ENCODE measurements around the gene SLC22A3.
"Not testable (repeated sequence)": the region's sequence is repeated elsewhere in the genome, so short reads cannot be mapped to it uniquely, and the experiment has no call there.

Gene SLC22A3

DNA sequence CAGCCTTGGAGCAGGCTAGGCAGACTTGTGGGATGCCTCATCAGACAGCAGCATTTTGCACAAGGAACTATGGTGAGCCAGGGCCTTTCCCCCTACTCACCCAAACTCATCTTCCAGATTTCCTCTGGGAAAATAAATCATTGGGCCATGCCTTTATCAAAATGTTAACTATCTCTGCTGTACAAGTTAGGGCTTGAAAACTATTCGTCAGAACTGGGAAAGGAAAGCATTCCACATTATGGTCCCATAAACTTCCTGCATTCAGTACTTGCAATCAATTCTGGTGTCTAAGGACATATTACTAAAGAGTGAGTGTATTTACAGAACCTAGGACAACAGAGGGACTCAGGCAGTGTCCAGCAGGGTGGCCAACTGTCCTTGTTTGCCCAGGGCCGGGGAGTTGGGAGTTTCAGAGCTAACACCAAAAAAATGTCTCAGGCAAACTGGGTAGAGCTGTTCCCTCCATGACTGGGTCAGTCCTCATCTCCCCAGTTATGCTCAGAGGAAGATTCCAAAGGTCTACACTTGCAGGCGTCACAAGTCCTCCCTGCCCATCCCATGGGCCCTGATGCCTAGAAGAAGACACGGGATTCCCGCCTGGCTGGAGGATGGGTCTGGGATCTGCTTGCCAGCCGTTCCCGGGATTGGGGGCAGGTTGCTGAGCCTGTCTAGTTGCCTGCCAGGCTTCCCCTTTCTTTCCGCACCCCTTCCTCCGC is 72.2 kb downstream of the SLC22A3 start:
- no peak for DNase-seq

- DNase-seq: no peak
These were observed 72.9 kb downstream of the SLC22A3 start for GRCh38 chr6:160420969-160421556.

DNA sequence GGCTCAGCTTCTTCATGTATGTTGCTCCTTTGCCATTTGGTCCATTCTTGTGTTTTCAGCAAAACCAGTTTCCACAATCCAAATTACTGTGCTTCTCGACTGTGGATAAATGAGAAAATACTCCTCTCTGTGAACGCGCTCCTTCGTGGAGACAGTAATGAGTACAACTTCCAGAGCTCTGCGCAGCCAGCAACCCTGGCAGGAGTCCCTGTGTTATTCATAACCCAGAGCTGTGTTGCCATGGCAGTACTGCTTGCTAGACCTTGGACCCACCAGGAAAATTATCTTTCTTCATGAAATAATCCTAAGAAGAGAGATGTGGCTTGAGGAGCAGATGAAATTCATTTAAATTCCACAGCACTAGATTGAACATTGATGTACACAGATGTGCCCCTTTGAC is 73.7 kb downstream of the SLC22A3 start:
- DNase-seq: no peak

GRCh38 chr6:160424256-160424655 is 76.1 kb downstream of the SLC22A3 start:
- DNase-seq: no peak

- DNase-seq: no peak
These were observed 78.0 kb downstream of the SLC22A3 start for GRCh38 chr6:160426136-160426535.

DNA sequence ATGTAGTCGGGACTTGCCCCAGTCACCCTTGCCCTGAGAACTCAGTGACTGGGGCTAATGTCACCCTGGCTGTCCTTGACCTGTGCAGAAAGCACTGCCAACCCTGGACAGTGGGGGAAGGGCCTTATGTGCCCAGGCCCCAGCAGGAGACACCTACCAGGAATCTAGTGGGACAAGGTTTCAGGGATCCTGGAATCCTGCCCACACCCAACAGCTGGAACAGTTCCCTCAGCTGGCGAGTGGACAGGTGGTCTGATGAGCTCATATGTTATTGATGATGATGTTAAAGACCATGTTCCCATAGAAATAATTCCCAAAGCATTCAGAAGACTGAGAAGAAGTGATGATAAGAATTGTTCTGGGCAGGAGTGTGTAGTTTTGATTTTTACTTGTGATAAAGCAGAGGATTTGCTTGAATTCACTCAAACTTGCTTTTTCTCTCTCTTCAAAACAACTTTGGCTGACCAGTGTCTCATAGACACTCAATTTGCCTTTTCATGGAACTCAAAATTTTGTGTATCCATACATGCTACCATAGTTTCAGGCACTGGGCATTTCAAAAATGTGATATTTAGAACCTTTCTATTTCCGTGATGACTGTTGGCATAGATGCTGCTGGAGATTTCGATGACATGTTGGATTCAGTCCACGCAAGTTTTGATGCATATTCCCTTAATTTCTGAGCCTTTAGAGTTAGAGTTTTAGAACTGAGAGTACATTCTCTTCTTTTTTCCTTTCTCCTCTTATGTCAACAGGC is 79.3 kb downstream of the SLC22A3 start:
- peak; percentile 23 for DNase-seq

DNA sequence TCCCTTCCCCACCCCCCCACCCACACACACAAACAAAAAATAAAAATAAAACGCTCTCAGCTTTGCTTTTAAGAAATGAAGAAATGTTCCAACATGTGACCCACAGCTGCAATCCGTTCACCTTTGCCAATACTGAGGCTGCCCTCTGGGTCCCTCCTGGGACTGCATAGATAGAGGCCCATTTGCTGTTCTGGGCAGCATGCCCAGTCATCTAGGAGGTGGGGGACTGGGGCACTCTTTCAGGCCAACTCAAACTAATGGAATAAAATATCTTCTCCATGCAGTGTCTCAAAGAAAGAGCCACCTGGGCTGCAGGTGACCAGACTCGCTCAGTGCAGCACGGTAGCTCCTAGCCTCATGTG is 79.9 kb downstream of the SLC22A3 start:
- no peak for DNase-seq

DNA sequence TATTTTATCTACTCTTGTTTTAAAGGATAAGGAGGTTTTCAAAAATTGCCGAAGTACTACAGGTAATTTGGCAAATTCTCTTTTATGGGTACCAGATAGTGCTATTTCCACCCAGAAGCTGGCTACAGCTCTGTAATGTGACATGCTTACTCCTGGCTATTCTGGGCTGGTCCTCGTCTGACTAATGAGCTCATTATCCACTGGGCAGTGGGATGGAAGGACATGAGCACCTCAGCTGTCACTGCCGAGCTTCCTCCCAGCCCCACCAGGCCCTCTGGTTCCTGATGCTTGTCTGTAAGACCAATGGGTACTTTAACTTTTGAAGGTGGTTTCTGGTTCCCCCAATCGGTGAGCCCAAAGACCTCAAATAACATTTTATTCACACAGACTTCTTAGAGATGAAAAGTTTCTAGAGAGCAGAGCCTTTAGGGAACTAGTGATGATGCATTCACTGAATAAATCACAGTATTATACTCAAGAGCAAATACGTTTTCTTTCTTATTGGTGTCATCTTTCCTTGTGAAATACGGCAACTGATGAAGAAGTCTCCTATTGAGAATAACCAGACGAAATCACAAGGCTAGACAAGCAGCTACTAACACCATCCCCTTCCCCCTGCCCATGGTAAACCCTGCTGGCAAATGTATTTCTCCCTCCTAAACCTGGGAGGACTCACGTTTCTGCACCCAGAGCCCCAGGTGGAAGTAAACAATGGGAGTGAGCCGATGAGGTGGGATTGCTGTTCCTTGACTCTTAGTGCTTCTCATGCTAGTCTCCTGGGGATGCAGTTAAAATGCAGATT is 80.8 kb downstream of the SLC22A3 start:
- DNase-seq: no peak

- no peak for DNase-seq
These were observed 81.4 kb downstream of the SLC22A3 start for GRCh38 chr6:160429620-160429895.

DNA sequence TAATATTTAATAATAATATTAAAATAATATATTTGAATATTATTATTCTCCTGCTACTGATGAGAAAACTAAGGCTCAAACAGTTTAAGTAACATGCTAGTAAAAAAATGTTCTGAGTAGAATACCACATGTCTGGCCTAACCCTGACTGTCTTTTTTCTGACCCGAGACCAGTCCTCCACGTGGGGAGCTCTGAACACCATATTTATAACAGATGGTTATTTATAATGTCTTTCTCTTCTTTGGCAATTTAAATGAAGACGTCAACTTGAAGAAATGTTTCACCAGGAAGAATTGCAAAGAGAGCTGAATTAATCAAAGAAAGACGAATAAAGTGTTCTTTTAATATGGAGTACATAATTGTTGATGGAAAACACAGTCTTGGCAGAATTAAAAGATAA is 82.0 kb downstream of the SLC22A3 start:
- no peak for DNase-seq

DNA sequence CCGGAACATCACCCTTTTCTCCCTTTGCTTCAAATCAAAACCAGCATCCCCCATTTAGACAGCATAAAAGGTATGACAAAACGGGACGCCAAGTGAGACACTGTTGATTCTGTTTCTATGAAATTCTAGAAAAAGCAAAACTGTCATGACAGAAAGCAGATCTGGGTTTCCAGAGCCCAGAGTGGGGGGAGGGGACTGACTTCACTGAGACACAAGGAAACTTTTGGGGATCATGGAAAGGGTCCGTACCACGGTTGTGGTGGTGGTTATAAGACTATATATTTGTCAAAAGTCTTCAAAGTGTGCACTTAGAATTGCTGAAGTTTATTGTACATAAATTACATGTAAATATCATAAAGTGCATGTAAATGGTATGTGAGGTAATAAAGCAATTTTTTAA is 82.6 kb downstream of the SLC22A3 start:
- no peak for DNase-seq

GRCh38 chr6:160431226-160431625 is 83.0 kb downstream of the SLC22A3 start:
- DNase-seq: no peak

- DNase-seq: no peak
These were observed 83.7 kb downstream of the SLC22A3 start for GRCh38 chr6:160431791-160432404.

GRCh38 chr6:160435935-160436334 is 87.8 kb downstream of the SLC22A3 start:
- no peak for DNase-seq

DNA sequence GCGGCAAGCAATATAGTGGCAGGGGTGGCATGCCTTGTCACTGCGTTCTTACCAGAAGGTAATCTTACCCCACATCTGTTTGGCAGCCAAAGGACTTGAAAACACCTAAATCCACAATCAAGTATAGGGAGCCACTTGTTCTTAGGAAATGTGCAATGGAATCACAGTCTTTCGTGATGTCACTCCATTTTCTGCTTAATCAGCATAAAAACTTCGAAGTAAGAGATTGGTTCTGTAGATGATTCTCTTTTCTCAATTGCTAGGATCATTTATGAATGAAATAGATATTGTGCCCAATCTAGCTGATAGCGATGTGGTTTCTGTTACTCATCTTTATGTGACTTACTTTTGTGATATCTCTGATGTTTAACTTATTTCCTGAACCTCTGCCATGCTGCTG is 89.0 kb downstream of the SLC22A3 start:
- no peak for DNase-seq

DNA sequence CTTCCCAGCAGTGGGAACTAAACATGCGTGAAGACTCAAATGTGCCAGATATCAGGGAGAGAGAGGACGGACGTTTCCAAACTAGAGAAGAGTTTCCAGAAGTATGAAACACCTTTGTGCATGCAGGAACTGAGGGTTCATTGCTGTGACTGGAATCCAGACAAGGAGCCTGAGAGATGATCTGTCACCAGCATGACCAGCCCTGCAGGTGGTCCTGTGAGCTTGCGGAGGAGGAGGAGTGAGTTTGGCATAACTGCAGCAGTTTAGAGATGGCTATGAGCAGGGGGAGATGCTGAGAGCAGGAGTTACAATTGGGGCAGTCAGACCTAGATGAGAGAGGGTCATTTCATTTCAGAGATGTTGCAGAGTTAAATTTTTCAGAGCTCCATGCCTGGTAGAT is 89.6 kb downstream of the SLC22A3 start:
- no peak for DNase-seq

- no peak for DNase-seq
These were observed 90.3 kb downstream of the SLC22A3 start for GRCh38 chr6:160438481-160438880.

DNA sequence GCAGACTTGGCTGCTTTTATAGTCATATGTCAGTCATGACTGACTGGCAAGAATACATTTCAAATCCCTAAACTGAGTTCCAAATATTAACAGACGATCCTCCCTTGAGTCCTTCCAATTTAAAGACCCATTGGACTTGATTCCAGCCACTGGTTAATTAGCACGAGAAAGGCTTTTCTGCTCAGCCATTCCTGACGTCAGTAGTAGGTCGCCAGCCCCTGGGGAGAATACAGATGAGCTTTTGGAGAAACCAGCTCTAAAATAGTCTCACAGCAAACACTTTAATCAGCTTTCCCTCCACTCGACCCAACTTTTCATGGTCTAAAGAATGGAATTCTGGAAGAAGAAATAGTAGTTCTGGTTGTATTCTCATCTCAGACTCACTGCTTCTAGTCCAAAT is 91.6 kb downstream of the SLC22A3 start:
- DNase-seq: no peak

GRCh38 chr6:160442151-160442550 is 94.0 kb downstream of the SLC22A3 start:
- no peak for DNase-seq

- DNase-seq: no peak
These were observed 97.0 kb downstream of the SLC22A3 start for GRCh38 chr6:160445130-160445529.

DNA sequence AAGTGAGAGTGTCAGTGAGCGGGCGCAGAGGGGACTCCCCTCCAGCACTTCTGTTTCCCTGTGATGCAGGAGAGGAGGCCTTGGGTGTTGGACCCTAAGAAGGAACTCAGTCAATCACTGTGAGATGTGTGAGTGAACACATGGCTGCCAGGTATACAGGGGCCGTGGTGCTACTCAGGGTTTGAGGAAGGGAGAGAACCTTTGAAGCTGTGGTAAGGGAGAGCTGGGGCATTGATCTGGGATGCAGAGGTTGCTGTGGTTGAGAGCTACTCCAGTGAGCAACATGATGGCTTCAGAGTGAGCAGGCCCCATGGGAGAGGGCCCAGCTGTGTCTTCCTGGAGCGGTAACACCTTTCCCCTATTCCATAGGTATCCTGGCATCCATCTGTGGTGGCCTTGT is 99.2 kb downstream of the SLC22A3 start:
- DNase-seq: no peak

DNA sequence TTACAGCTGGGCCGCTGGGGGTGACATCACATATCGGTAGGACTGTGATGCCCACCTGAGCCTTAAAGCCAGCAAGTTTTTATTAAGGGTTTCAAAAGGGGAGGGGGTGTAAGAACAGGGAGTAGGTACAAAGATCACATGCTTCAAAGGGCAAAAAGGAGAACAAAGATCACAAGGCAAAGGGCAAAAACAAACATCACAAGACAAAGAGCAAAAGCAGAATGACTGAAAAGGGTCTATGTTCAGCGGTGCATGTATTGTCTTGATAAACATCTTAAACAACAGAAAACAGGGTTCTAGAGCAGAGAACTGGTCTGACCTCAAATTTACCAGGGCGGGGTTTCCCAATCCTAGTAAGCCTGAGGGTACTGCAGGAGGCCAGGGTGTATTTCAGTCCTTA is 101.6 kb downstream of the SLC22A3 start:
- DNase-seq: not testable (repeated sequence)

GRCh38 chr6:160450849-160451248 is 102.7 kb downstream of the SLC22A3 start:
- no peak for DNase-seq

Measured in SHP77 treated with DMSO at 0.1 percent for 48 hours (cell line).